ENCODE results near the gene SLC22A3. TPM values are rescaled to one million over a fixed set of nuclear protein-coding genes. Genes with fewer than 3 reads are reported as not detected.

SLC22A3 gene
- total and polyA plus RNA-seq, 2 donors (not counting 1 experiment from before 2014, with no cell fraction given) = not detected

- ATAC-seq (ENCODE audit: low read depth) (no peak), DNase-seq (no peak)
- H2AFZ ChIP-seq (ENCODE audit: insufficient read depth, low read depth, low read length, poor library complexity, severe bottlenecking) = no peak overlapping the region
- H3K9me3 ChIP-seq (ENCODE audit: control extremely low read depth in 1 of 3, control insufficient read depth in 2 of 3, insufficient read depth in 1 of 3, low read length in 2 of 3) = no peaks in the 10 kb centered on the region
- ChIA-PET CTCF (no interaction called here), POLR2A (no interaction called here)
- no peak overlapping the region for H3K4me3 ChIP-seq (ENCODE audit: control extremely low read depth in 1 of 5, extremely low read depth in 1 of 5, insufficient read depth in 1 of 5, low read depth in 2 of 5, low read length in 4 of 5)
- Mint-ChIP-seq H3K4me3 (no peak overlapping the region), H3K9me3 (ENCODE audit: insufficient read depth) (no peaks in the 10 kb centered on the region), H3K27ac (no peak overlapping the region), H3K27me3 (peaks cover 41% of the 10 kb centered on the region), H3K4me1 (no peaks in the 10 kb centered on the region)
- no peaks in the 10 kb centered on the region for H3K36me3 ChIP-seq (replicated peaks in 1 of 2; ENCODE audit: control extremely low read depth in 1 of 2, control insufficient read depth in 1 of 2, extremely low read depth in 1 of 2, insufficient read depth in 2 of 2, low read length in 1 of 2)
- H3K79me2 ChIP-seq (ENCODE audit: control insufficient read depth, insufficient read depth, low read length) = no peaks in the 10 kb centered on the region
- TF ChIP-seq EZH2 (IDR thresholded peaks at IDR 0.05; ENCODE audit: borderline replicate concordance, insufficient read depth, low read depth, low read length, poor library complexity, severe bottlenecking) = no peak
- TF ChIP-seq, protein P1, sequence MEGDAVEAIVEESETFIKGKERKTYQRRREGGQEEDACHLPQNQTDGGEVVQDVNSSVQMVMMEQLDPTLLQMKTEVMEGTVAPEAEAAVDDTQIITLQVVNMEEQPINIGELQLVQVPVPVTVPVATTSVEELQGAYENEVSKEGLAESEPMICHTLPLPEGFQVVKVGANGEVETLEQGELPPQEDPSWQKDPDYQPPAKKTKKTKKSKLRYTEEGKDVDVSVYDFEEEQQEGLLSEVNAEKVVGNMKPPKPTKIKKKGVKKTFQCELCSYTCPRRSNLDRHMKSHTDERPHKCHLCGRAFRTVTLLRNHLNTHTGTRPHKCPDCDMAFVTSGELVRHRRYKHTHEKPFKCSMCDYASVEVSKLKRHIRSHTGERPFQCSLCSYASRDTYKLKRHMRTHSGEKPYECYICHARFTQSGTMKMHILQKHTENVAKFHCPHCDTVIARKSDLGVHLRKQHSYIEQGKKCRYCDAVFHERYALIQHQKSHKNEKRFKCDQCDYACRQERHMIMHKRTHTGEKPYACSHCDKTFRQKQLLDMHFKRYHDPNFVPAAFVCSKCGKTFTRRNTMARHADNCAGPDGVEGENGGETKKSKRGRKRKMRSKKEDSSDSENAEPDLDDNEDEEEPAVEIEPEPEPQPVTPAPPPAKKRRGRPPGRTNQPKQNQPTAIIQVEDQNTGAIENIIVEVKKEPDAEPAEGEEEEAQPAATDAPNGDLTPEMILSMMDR (IDR thresholded peaks at IDR 0.05) = no peak
- H3K4me1 ChIP-seq (ENCODE audit: control insufficient read depth in 2 of 2, insufficient read depth in 2 of 2, low read length in 2 of 2) = no peaks in the 10 kb centered on the region
- WGBS (ENCODE audit: insufficient coverage) = 100% methylated on average over 1 of the region's 5 CpGs
- intact Hi-C loops (cut with micrococcal nuclease) = no loop called here
- no peak overlapping the region for H3K4me2 ChIP-seq (replicated peaks; ENCODE audit: low read depth, low read length, poor library complexity, severe bottlenecking)
- H3K27me3 ChIP-seq (replicated peaks in 1 of 4; ENCODE audit: control extremely low read depth in 1 of 4, control insufficient read depth in 3 of 4, insufficient read depth in 4 of 4, low read length in 3 of 4) = peaks cover 0 to 6% (median 4%) of the 10 kb centered on the region in 4 experiments
- no peak overlapping the region for H3K9ac ChIP-seq (ENCODE audit: low read length)
- no peaks in the 10 kb centered on the region for H4K20me1 ChIP-seq (ENCODE audit: control insufficient read depth, insufficient read depth, low read length, poor library complexity, severe bottlenecking)
- no peak overlapping the region for H3K27ac ChIP-seq (ENCODE audit: low read length in 2 of 2)
These were observed 89.0 kb downstream of the SLC22A3 start for GRCh38 chr6:160437154-160437553.

DNA sequence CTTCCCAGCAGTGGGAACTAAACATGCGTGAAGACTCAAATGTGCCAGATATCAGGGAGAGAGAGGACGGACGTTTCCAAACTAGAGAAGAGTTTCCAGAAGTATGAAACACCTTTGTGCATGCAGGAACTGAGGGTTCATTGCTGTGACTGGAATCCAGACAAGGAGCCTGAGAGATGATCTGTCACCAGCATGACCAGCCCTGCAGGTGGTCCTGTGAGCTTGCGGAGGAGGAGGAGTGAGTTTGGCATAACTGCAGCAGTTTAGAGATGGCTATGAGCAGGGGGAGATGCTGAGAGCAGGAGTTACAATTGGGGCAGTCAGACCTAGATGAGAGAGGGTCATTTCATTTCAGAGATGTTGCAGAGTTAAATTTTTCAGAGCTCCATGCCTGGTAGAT is 89.6 kb downstream of the SLC22A3 start:
- DNase-seq (no peak), ATAC-seq (ENCODE audit: low read depth) (no peak)
- Mint-ChIP-seq H3K27me3 (peaks cover 43% of the 10 kb centered on the region), H3K4me3 (no peak overlapping the region), H3K9me3 (ENCODE audit: insufficient read depth) (no peaks in the 10 kb centered on the region), H3K27ac (no peak overlapping the region), H3K4me1 (no peaks in the 10 kb centered on the region)
- no peak overlapping the region for H3K4me3 ChIP-seq (ENCODE audit: control extremely low read depth in 1 of 5, extremely low read depth in 1 of 5, insufficient read depth in 1 of 5, low read depth in 2 of 5, low read length in 4 of 5)
- TF ChIP-seq, protein P1 (IDR thresholded peaks at IDR 0.05) = no peak
- no peak for TF ChIP-seq EZH2 (IDR thresholded peaks at IDR 0.05; ENCODE audit: borderline replicate concordance, insufficient read depth, low read depth, low read length, poor library complexity, severe bottlenecking)
- H3K27ac ChIP-seq (ENCODE audit: low read length in 2 of 2) = no peak overlapping the region
- CTCF ChIA-PET = no interaction called here
- no peaks in the 10 kb centered on the region for H3K4me1 ChIP-seq (ENCODE audit: control insufficient read depth in 2 of 2, insufficient read depth in 2 of 2, low read length in 2 of 2)
- no peaks in the 10 kb centered on the region for H4K20me1 ChIP-seq (ENCODE audit: control insufficient read depth, insufficient read depth, low read length, poor library complexity, severe bottlenecking)
- no peak overlapping the region for H2AFZ ChIP-seq (ENCODE audit: insufficient read depth, low read depth, low read length, poor library complexity, severe bottlenecking)
- WGBS (ENCODE audit: insufficient coverage) = 92% methylated on average over 4 of the region's 4 CpGs
- no peaks in the 10 kb centered on the region for H3K9me3 ChIP-seq (ENCODE audit: control extremely low read depth in 1 of 3, control insufficient read depth in 2 of 3, insufficient read depth in 1 of 3, low read length in 2 of 3)
- intact Hi-C loops (cut with micrococcal nuclease) = no loop called here
- H3K79me2 ChIP-seq (ENCODE audit: control insufficient read depth, insufficient read depth, low read length) = no peaks in the 10 kb centered on the region
- H3K9ac ChIP-seq (ENCODE audit: low read length) = no peak overlapping the region
- peaks cover 0 to 8% (median 4%) of the 10 kb centered on the region in 4 experiments for H3K27me3 ChIP-seq (replicated peaks in 1 of 4; ENCODE audit: control extremely low read depth in 1 of 4, control insufficient read depth in 3 of 4, insufficient read depth in 4 of 4, low read length in 3 of 4)
- POLR2A ChIA-PET = no interaction called here
- no peak overlapping the region for H3K4me2 ChIP-seq (replicated peaks; ENCODE audit: low read depth, low read length, poor library complexity, severe bottlenecking)
- no peaks in the 10 kb centered on the region for H3K36me3 ChIP-seq (replicated peaks in 1 of 2; ENCODE audit: control extremely low read depth in 1 of 2, control insufficient read depth in 1 of 2, extremely low read depth in 1 of 2, insufficient read depth in 2 of 2, low read length in 1 of 2)
